PC-9 (cell line): ENCODE measurements around the gene LMOD2. TPM values are rescaled to one million over a fixed set of nuclear protein-coding genes. Genes with fewer than 3 reads are reported as not detected.

Experiments used
- BruUV-seq: library from RNA; stranded (reverse); fragments of 400-500 nt; replicated peaks from 2 replicates; lab custom pipeline; 2021; lab: Mats Ljungman, UMichigan
- CTCF ChIA-PET: fragments of 300-600 bp; sonication (Branson Sonifier 250); formaldehyde crosslinking; loops from one replicate; lab custom pipeline; 2022; ENCODE audit warnings: antibody characterized with exemption; lab: Charles Lee
- POLR2A ChIA-PET: fragments of 300-600 bp; sonication (Branson Sonifier 250); formaldehyde crosslinking; loops from one replicate; lab custom pipeline; 2022; ENCODE audit warnings: antibody characterized with exemption; ENCODE audit not compliant: unreplicated experiment; lab: Charles Lee
- DNase-seq, 2 experiments: peaks; one replicate each; pipeline versions ENCODE4 v3.0.0 to v3.0.0-alpha.2; 2015 to 2022; ENCODE audit warnings: mixed read lengths in 1 of 2
- H2AFZ ChIP-seq: fragments of 200-600 bp; sonication (generic); 2 replicates; pipeline ENCODE4 v1.8.1; 2017; ENCODE audit warnings: antibody characterized with exemption
- H3F3A ChIP-seq: fragments of 200-600 bp; sonication (generic); 2 replicates; pipeline ENCODE4 v1.8.1; 2017; ENCODE audit warnings: antibody characterized with exemption, mild to moderate bottlenecking, low read depth; ENCODE audit not compliant: insufficient read depth
- H3K27ac ChIP-seq: fragments of 200-600 bp; sonication (generic); 2 replicates; pipeline ENCODE4 v1.6.1; 2016; ENCODE audit warnings: mixed run types
- H3K27me3 ChIP-seq: fragments of 200-600 bp; sonication (generic); 2 replicates; pipeline ENCODE4 v1.6.1; 2016; ENCODE audit warnings: low read depth, mixed run types; ENCODE audit not compliant: insufficient read depth
- H3K36me3 ChIP-seq: fragments of 200-600 bp; sonication (generic); 2 replicates; pipeline ENCODE4 v1.6.1; 2016; ENCODE audit warnings: low read depth, mixed run types
- H3K4me1 ChIP-seq: fragments of 200-600 bp; sonication (generic); replicated peaks from 2 replicates; pipeline ENCODE4 v1.6.1; 2016; ENCODE audit warnings: mixed run types; ENCODE audit not compliant: insufficient read depth
- H3K4me2 ChIP-seq: fragments of 200-600 bp; sonication (generic); 2 replicates; pipeline ENCODE4 v1.6.1; 2017; ENCODE audit warnings: mixed run types
- H3K4me3 ChIP-seq: fragments of 200-600 bp; sonication (generic); 2 replicates; pipeline ENCODE4 v1.6.1; 2016; ENCODE audit warnings: mixed run types
- H3K79me2 ChIP-seq: fragments of 200-600 bp; sonication (generic); 2 replicates; pipeline ENCODE4 v1.6.1; 2017; ENCODE audit warnings: low read depth, mixed run types
- H3K9me2 ChIP-seq: fragments of 200-600 bp; sonication (generic); 2 replicates; pipeline ENCODE4 v1.8.1; 2017; ENCODE audit warnings: mild to moderate bottlenecking; ENCODE audit not compliant: insufficient read depth
- H3K9me3 ChIP-seq: fragments of 200-600 bp; sonication (generic); 2 replicates; pipeline ENCODE4 v1.8.1; 2016; ENCODE audit warnings: low read depth; ENCODE audit not compliant: insufficient read depth
- H4K20me1 ChIP-seq: fragments of 200-600 bp; sonication (generic); 2 replicates; pipeline ENCODE4 v1.8.1; 2017; ENCODE audit not compliant: insufficient read depth
- EZH2 ChIP-seq: fragments of 200-600 bp; sonication (generic); IDR thresholded peaks from 2 replicates; pipeline ENCODE4 v1.8.0; 2017; ENCODE audit warnings: antibody characterized with exemption, low read depth
- intact Hi-C: fragments of 100-400 bp; cut with micrococcal nuclease; formaldehyde crosslinking; loops from one replicate; pipeline ENCODE4 v1.10.0; 2022; ENCODE audit not compliant: unreplicated experiment
- total RNA-seq: library from RNA; stranded (reverse); gene quantifications from 2 replicates; pipeline ENCODE4 v1.2.3, GENCODE V29; 2021
- TF ChIP-seq, protein P1 (sequence below): fragments of 200-600 bp; sonication (generic); conservative IDR thresholded peaks from 2 replicates; pipeline ENCODE4 v1.6.1; 2017; ENCODE audit warnings: mixed run types, antibody characterized with exemption, mild to moderate bottlenecking, moderate library complexity

The LMOD2 gene
- total RNA-seq, 1 experiment from 2014 or later: not detected

DNA sequence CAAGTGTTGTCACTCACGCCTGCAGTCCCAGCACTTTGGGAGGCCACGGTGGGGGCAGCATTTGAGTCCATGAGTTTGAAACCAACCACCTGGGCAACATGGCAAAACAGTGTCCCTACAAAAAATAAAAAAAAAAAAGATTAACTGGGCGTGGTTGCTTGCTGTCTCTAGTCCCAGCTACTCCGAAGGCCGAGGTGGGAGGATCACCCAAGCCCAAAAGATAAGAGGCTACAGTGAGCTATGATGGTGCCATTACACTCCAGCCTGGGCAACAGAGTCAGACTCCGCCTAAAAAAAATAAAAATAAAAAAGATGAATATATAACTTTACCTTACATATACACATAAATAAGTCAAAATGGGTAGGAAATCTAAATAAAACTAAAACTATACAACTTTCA, 2.5 kb upstream of the LMOD2 start:
- H3K27me3 ChIP-seq: no peaks in the 10 kb centered on the region
- no peak overlapping the region for H2AFZ ChIP-seq
- no peaks in the 10 kb centered on the region for H3K36me3 ChIP-seq
- H3K4me1 ChIP-seq: no peaks in the 10 kb centered on the region
- H3K9me2 ChIP-seq: no peaks in the 10 kb centered on the region; the same call in 1 of the 2 replicates
- no peaks in the 10 kb centered on the region for H3F3A ChIP-seq
- TF ChIP-seq, protein P1, sequence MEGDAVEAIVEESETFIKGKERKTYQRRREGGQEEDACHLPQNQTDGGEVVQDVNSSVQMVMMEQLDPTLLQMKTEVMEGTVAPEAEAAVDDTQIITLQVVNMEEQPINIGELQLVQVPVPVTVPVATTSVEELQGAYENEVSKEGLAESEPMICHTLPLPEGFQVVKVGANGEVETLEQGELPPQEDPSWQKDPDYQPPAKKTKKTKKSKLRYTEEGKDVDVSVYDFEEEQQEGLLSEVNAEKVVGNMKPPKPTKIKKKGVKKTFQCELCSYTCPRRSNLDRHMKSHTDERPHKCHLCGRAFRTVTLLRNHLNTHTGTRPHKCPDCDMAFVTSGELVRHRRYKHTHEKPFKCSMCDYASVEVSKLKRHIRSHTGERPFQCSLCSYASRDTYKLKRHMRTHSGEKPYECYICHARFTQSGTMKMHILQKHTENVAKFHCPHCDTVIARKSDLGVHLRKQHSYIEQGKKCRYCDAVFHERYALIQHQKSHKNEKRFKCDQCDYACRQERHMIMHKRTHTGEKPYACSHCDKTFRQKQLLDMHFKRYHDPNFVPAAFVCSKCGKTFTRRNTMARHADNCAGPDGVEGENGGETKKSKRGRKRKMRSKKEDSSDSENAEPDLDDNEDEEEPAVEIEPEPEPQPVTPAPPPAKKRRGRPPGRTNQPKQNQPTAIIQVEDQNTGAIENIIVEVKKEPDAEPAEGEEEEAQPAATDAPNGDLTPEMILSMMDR: no peak
- TF ChIP-seq EZH2: no peak
- intact Hi-C loops: no loop called here
- ChIA-PET POLR2A (no interaction called here), CTCF (no interaction called here)
- H3K79me2 ChIP-seq: no peaks in the 10 kb centered on the region
- no peak overlapping the region for H3K27ac ChIP-seq
- no peaks in the 10 kb centered on the region for H4K20me1 ChIP-seq
- H3K4me3 ChIP-seq: no peak overlapping the region
- BruUV-seq: no TSS peak
- H3K9me3 ChIP-seq: no peaks in the 10 kb centered on the region
- DNase-seq: no peak
- no peak overlapping the region for H3K4me2 ChIP-seq

- DNase-seq: no peak
- Histone ChIP-seq H3K27me3 (no peaks in the 10 kb centered on the region), H3K27ac (no peak overlapping the region), H4K20me1 (no peaks in the 10 kb centered on the region), H3K9me2 (no peaks in the 10 kb centered on the region; the same call in none of the 2 replicates), H3K4me1 (no peaks in the 10 kb centered on the region), H3K9me3 (no peaks in the 10 kb centered on the region), H3K4me3 (no peak overlapping the region), H3K4me2 (no peak overlapping the region), H2AFZ (no peak overlapping the region), H3K79me2 (no peaks in the 10 kb centered on the region), H3F3A (no peaks in the 10 kb centered on the region), H3K36me3 (no peaks in the 10 kb centered on the region)
- POLR2A ChIA-PET: no interaction called here
- BruUV-seq: no TSS peak
- TF ChIP-seq, protein P1: no peak
- no peak for TF ChIP-seq EZH2
- CTCF ChIA-PET: no interaction called here
- intact Hi-C loops: no loop called here
Observed at GRCh38 chr7:123656544-123657303, 1.1 kb downstream of the LMOD2 start.

DNA sequence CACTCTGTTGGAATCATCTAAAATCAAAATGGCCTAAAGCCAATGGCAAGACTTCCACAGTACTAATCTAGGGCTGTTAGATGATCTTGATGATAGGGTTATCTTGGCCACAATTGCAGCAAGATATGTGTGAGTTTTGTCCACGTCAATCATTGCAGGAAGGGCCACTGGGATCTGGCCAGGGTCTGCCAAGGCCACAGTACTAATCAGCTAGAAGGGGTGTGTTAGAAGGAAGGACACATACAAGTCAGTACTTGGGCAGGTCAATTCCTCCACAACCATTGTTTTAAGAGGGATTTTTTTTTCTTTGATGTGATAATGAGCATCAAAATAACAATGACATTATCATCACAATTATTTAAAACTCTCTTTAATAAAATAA, 1.6 kb downstream of the LMOD2 start:
- no peak overlapping the region for H2AFZ ChIP-seq
- H3K36me3 ChIP-seq: no peaks in the 10 kb centered on the region
- H3K27me3 ChIP-seq: no peaks in the 10 kb centered on the region
- H3K4me3 ChIP-seq: no peak overlapping the region
- no TSS peak for BruUV-seq
- CTCF ChIA-PET: no interaction called here
- no peaks in the 10 kb centered on the region for H3K4me1 ChIP-seq
- no peaks in the 10 kb centered on the region for H3F3A ChIP-seq
- no peak for DNase-seq
- no peak for TF ChIP-seq EZH2
- TF ChIP-seq, protein P1: no peak
- no peaks in the 10 kb centered on the region for H3K9me3 ChIP-seq
- intact Hi-C loops: no loop called here
- H3K9me2 ChIP-seq: no peaks in the 10 kb centered on the region; the same call in none of the 2 replicates
- POLR2A ChIA-PET: no interaction called here
- H4K20me1 ChIP-seq: no peaks in the 10 kb centered on the region
- no peak overlapping the region for H3K4me2 ChIP-seq
- H3K79me2 ChIP-seq: no peaks in the 10 kb centered on the region
- no peak overlapping the region for H3K27ac ChIP-seq
